T-helper 9 cell (primary cell): ENCODE data around the gene KBTBD12.

ENCODE experiments used
- DNase-seq: peaks from one replicate; pipeline ENCODE4 v3.0.0-alpha.2; 2020

Gene KBTBD12

GRCh38 chr3:127953091-127954035 lies 38.3 kb downstream of the KBTBD12 start:
- no peak for DNase-seq

- DNase-seq, result no peak
Observed at GRCh38 chr3:127954640-127955039, 39.6 kb downstream of the KBTBD12 start.

DNA sequence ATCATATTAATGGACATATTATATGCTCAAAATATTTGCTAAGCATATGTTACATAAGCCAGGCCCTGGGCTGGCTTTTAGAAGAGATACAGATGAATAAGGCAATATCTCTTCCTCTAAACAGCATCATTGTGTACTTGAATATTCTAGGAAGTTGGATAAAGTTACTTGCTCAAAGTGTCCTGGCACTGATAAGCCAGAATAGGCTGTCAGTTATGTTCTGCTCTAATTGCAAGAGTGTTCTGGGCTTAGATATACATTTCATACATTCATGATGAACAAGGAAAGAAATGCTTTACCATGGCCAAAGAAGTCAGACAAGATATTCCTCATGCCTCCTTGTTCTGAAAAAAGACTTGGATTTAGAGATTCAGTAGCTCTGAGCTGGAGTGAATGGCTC lies 40.7 kb downstream of the KBTBD12 start:
- no peak for DNase-seq

DNA sequence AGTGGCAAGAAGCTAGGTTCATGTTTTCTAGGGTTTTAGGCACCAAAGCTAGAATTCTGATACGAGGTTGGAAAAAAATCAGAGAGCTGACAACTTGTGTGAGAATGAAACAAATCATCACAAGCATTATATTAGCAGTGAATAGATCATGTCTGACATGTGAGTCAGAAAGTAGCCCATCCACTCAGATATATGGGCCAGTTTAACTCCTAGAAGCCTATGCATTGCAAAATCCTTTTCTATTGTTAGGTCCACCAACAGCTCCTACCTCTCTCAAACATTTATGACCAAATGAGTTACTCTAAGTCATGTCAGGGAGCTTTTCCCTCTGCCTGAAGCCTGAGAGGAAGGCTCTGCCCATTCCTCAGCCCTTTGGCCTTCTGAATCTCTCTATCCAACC lies 44.0 kb downstream of the KBTBD12 start:
- no peak for DNase-seq

- DNase-seq, result no peak
Observed at GRCh38 chr3:127959873-127960272, 44.8 kb downstream of the KBTBD12 start.

GRCh38 chr3:127960421-127960965 lies 45.5 kb downstream of the KBTBD12 start:
- DNase-seq, result no peak

DNA sequence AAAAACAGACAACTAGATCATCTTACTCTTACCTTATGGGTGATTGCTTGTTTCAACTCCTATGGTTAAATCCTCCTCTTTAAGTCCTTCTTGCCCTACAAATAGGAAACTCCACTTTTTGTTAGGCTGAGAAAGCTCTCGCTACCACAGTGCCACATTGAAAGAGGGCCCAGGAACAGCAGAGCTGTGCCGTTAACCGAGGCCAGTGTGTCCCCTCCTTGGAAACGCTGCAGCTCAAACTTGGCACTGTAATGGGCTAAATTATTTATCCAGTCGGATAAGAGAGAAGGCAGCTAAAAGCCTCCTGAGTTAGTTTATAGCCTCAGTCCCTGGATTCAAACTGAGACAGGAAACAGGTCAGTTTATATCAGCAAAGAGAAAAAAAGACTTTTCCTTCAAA lies 46.1 kb downstream of the KBTBD12 start:
- no peak for DNase-seq

GRCh38 chr3:127961963-127962362 lies 46.9 kb downstream of the KBTBD12 start:
- DNase-seq, result no peak

GRCh38 chr3:127962937-127963336 lies 47.9 kb downstream of the KBTBD12 start:
- no peak for DNase-seq

DNA sequence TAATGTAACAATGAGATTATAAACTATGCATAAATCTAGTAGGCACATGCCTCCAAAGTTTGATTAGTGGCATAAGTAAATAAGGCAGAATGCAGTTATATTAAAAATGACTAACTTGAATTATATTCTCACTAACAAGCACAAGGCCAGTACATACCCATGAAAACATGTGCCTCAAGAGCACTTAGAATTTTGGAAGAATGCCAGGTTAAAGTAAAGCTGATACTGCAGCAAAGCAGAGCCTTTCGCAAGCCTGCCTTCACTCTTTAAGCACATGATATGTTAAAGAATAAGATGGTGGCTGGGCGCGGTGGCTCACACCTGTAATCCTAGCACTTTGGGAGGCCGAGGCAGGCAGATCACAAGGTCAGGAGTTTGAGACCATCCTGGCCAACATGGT lies 49.0 kb downstream of the KBTBD12 start:
- DNase-seq, result no peak

GRCh38 chr3:127964816-127965215 lies 49.8 kb downstream of the KBTBD12 start:
- no peak for DNase-seq

DNA sequence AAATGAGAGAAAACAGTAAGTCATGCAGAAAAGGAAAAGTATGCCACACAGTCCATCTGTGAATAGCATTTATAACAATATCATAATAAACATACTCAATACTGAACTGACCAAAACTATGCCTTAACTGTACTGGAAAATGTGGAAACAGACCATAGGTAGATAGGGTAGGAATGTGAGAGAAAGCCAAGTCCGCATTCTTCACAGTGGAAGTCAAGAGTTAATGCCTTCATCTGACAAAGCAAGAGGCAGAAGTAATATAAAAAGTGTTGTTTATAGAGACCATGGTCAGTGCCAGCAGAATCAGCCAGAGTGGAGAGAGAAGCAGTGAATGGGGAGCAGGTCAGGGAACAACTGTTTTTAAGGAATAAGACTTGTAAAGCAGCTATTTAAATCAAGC lies 52.3 kb downstream of the KBTBD12 start:
- no peak for DNase-seq

DNA sequence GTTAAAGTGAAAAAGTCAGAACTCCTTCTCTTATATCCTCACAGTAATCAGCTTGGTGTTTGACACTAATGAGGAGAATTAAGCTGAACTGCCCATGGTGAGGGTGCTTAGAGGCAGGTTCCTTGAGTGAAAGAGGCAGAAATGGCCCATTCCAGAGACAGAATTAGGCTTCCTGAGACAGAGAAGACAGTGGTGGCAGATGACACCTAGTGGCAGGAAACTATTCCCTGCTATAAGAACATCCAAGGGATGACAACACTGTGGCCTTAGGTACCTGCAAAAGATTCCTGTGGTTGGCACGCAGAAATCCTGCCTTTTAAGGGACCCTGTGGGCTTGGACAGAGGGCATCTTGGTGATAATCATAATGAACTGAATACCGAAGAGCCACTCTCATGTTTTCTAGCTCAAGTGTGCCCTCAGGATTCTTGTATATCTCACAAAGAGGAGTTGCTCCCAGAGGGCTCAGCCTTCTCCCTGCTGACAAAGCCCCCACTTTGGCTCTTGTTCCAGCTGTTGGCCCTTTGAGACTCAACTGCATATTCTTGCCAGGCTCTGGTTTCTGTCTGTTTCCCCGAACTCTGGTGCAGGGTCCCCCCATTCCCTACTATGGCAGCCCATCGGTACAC lies 56.0 kb downstream of the KBTBD12 start:
- no peak for DNase-seq

GRCh38 chr3:127974226-127974625 lies 59.2 kb downstream of the KBTBD12 start:
- no peak for DNase-seq

GRCh38 chr3:127975153-127976029 lies 60.4 kb downstream of the KBTBD12 start:
- no peak for DNase-seq

DNA sequence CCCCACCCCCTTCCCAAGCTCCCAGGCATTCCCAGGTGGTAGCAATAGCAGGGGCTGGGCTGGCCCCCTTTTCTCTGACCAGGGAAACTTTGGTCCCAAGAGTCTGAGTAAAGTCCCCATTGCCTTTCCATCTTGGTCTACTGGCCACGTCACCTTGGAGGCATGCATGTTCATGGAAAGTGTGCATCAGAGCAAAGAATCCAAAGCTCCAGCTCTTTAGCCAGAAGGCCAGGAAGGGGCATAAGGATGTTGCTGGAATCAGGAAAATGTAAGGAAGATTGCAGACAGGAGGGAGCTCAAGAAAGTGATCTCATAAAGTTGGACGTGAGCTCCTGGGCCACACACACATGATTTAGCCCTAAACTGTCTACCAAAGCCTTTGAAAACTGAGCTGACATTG lies 63.6 kb downstream of the KBTBD12 start:
- DNase-seq, result no peak

GRCh38 chr3:127979473-127979872 lies 64.4 kb downstream of the KBTBD12 start:
- no peak for DNase-seq

GRCh38 chr3:127981097-127981496 lies 66.1 kb downstream of the KBTBD12 start:
- no peak for DNase-seq

DNA sequence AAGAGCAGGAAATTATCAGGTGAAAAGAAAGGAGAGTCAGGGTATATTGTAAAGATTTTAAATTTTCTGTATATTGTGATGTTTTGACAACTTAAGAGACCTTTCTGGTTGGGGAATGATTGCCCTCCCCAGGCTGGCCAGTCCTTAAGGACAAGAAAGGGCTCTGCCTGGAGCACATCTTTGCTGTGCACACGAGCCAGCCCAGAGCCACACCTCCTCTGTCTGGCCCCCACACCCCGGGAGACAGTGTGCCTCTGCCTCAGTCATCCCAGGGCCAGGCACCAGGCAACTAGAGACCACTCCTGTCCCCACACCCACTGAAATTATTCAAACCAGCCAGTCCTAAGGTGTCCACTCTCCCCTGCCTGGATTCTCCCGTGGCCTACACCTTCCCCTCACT lies 67.1 kb downstream of the KBTBD12 start:
- no peak for DNase-seq

DNA sequence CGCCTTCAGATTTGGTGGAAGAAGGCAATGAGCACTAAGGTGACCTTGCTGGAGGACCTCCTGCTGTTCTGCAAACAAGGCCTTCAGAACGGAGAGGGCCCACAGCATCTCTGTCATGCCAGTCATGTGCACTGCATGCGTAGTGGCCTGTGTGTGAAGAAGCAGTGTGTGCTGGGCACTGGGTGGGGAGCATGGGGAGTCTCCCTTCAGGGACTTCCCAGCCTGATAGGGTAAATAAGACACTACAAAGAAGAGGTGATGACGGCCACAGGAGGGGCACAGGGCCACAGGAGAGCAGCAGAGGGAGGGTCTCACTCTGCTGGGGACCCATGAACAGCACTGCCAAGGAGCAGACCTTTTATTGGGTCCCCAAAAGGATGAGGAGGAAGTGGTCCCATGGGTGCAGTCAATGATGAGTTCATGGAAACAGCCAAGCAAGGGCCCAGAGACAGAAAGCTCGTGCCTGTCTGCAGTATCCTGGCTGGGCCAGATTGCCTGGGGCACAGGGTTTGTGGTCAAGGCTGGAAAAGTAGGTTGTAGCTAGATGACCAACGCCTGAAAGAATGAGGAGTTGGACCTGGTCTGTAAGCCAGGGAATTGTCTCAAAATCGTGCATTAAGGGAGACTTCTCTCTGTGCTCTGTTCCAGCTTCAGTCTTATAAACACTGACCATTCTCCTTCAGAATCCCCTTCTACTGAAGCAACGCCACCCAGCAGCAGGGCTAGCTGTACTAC lies 69.4 kb downstream of the KBTBD12 start:
- no peak for DNase-seq

DNA sequence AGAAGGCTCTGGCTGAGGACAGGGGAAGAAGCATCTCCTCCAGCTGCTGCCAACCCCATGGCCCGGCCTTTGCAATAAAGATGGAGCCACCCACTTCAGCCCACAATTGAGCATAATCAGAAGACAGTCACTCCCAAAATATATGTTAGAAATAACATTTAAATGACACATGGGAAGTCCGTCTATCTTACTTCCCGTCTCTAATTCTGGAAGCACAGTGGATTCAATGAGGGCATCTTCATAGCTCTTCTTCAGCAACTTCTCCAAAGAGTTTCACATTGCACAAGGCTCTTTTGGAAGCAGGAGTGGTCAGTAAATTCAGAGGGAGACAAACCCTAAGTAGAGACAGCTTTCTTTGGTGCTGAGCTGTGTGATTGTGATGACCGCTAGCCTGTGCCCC lies 70.2 kb downstream of the KBTBD12 start:
- no peak for DNase-seq

- no peak for DNase-seq
Observed at GRCh38 chr3:127985655-127986225, 70.7 kb downstream of the KBTBD12 start.
